GM06990 (cell line): ENCODE results near the gene STH.

ENCODE experiments used
- DNase-seq: peaks from one replicate; pipeline ENCODE4 v3.0.0-alpha.2; 2011; ENCODE audit not compliant: insufficient read length; ENCODE audit errors: extremely low read depth
- H3K27me3 ChIP-seq: replicated peaks from 2 replicates; pipeline ENCODE4 v1.6.0; 2011; ENCODE audit warnings: low read length; ENCODE audit not compliant: control insufficient read depth, insufficient read depth
- H3K36me3 ChIP-seq: 2 replicates; pipeline ENCODE4 v1.5.1; 2011; ENCODE audit warnings: low read length; ENCODE audit not compliant: control insufficient read depth, insufficient read depth
- H3K4me3 ChIP-seq: replicated peaks from 2 replicates; pipeline ENCODE4 v1.5.1; 2011; ENCODE audit warnings: low read depth, mild to moderate bottlenecking, control low read depth, low read length
- TF ChIP-seq, protein P1 (sequence below): IDR thresholded peaks from 2 replicates; pipeline ENCODE4 v1.5.1; 2011; ENCODE audit warnings: low read length, control low read depth, mild to moderate bottlenecking, inconsistent platforms; ENCODE audit not compliant: insufficient read depth, poor library complexity, severe bottlenecking

Gene STH

DNA sequence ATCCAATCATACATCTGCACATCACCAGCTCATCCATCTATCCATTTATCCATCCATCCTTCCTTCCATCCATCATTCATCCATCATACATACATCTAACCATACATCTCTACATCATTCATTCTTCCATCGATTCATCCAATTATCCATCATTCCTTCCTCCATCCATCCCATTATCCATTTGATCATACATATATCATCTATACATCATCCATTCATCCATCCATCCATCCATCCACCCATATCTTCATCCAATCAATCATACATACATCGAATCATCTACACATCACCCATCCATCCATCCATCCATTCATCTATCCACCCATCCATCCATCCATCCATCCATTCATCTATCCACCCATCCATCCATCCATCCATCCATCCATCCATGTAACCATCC, 29.3 kb upstream of the STH start:
- H3K4me3 ChIP-seq: no peak overlapping the region
- no peak for DNase-seq
- H3K27me3 ChIP-seq: no peaks in the 10 kb centered on the region
- H3K36me3 ChIP-seq: no peaks in the 10 kb centered on the region
- TF ChIP-seq, protein P1, sequence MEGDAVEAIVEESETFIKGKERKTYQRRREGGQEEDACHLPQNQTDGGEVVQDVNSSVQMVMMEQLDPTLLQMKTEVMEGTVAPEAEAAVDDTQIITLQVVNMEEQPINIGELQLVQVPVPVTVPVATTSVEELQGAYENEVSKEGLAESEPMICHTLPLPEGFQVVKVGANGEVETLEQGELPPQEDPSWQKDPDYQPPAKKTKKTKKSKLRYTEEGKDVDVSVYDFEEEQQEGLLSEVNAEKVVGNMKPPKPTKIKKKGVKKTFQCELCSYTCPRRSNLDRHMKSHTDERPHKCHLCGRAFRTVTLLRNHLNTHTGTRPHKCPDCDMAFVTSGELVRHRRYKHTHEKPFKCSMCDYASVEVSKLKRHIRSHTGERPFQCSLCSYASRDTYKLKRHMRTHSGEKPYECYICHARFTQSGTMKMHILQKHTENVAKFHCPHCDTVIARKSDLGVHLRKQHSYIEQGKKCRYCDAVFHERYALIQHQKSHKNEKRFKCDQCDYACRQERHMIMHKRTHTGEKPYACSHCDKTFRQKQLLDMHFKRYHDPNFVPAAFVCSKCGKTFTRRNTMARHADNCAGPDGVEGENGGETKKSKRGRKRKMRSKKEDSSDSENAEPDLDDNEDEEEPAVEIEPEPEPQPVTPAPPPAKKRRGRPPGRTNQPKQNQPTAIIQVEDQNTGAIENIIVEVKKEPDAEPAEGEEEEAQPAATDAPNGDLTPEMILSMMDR: no peak

DNA sequence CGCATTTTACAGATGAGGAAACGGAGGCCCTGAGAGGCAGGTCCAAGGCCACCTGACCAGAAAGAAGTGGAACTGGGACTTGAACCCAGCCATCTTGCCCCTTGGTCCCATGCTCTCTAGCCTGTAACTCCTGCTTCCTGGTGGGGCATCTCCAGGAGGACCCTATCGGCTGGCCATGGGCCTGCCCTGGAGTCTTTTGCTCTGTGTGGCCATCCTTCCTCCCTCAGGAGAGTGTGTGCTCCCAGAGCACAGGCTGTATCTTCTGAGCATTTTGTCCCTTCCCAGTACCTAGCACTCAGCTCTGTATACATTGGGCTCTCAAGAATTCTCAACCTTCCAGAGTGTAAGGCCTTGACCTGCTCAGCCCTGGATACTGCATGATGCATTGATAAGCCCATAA, 28.4 kb upstream of the STH start:
- TF ChIP-seq, protein P1: no peak

DNA sequence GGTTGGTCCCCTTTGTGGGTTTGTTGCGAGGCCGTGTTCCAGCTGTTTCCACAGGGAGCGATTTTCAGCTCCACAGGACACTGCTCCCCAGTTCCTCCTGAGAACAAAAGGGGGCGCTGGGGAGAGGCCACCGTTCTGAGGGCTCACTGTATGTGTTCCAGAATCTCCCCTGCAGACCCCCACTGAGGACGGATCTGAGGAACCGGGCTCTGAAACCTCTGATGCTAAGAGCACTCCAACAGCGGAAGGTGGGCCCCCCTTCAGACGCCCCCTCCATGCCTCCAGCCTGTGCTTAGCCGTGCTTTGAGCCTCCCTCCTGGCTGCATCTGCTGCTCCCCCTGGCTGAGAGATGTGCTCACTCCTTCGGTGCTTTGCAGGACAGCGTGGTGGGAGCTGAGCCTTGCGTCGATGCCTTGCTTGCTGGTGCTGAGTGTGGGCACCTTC, 27.3 kb upstream of the STH start:
- Histone ChIP-seq H3K36me3 (no peaks in the 10 kb centered on the region), H3K4me3 (no peak overlapping the region), H3K27me3 (peaks cover under 1% of the 10 kb centered on the region)
- no peak for DNase-seq
- TF ChIP-seq, protein P1: peak; percentile 3

More for the DNA sequence above, 28.4 kb upstream of the STH start:
- no peak overlapping the region for H3K4me3 ChIP-seq
- no peak for DNase-seq
- no peaks in the 10 kb centered on the region for H3K27me3 ChIP-seq
- no peaks in the 10 kb centered on the region for H3K36me3 ChIP-seq

DNA sequence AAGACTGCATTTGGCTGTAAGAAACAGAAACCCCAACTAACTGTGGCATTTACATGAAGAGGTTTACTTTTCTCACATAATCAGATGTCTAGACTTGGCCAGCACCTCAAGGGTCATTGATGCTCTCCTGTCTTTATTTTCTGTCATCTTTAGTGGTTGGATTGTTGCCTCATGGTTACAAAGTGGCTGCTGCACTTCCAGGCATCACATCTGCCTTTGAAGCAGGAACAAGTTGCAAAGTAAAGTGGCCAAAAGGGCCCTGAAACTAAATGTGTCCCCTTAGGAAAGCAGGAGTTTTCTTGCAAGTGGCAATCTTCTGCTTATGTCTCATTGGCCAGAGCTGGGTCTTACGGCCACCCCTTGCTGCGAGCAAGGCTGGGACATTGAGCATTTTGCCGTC, 26.5 kb upstream of the STH start:
- TF ChIP-seq, protein P1: no peak
- H3K36me3 ChIP-seq: no peaks in the 10 kb centered on the region
- peaks cover 2% of the 10 kb centered on the region for H3K27me3 ChIP-seq
- no peak overlapping the region for H3K4me3 ChIP-seq
- DNase-seq: no peak

DNA sequence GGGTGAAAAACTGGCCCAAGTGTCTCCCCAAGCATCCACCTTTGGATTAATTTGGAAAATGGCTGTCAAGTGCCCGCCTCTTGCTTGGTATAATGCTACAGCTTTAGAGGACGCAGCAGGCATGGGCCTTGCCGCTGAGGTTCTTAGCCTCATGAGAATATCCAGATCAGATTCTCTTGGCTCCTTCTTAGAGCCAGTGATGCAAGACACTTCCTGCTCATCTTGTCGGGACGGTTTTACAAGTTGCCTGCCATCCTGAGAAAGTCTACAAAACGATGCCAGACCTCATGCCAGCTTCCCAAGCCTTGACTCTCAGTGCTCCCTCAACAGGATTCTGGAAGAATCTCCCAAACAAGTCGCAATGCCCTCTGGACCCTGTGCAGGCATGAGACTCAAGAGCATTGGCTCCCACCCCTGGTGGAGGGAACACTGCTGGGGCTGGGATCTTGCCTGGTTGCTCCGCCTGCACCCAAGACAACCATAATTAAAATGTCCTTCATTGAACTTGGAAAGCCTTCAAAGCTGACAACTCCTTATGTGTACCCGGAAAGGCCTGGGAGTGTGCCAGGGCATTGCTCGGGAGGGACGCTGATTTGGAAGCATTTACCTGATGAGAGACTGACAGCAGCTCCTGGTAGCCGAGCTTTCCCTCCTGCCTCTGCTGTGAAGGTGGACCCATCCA, 25.8 kb upstream of the STH start:
- Histone ChIP-seq H3K4me3 (no peak overlapping the region), H3K27me3 (peaks cover 2% of the 10 kb centered on the region), H3K36me3 (no peaks in the 10 kb centered on the region)
- TF ChIP-seq, protein P1: no peak
- DNase-seq: no peak
